Omental fat pad (tissue), 4 donors: ENCODE data around the gene IL17B. TPM values are rescaled to one million over a fixed set of nuclear protein-coding genes. Genes with fewer than 3 reads are reported as not detected.

Experiments
- ATAC-seq: fragments of 150-250 bp; one replicate; pipeline ENCODE4 v1.9.1; 2016; ENCODE audit warnings: mild to moderate bottlenecking, moderate library complexity; ENCODE audit not compliant: low FRiP score
- DNase-seq: peaks from one replicate; pipeline ENCODE4 v3.0.0-alpha.2; 2019; ENCODE audit warnings: low spot score
- total RNA-seq, 4 donors: library from RNA; depleted of rRNA; stranded (reverse); fragments of >200 nt; gene quantifications; one replicate each; pipeline ENCODE4 v1.1.0, GENCODE V29; 2016
- TF ChIP-seq, protein P1 (sequence below), 3 donors: fragments of 450-650 bp; IDR thresholded peaks; one replicate each; pipeline ENCODE4 v1.5.1; 2016 to 2017; ENCODE audit warnings: antibody characterized with exemption in 3 of 3, mild to moderate bottlenecking in 3 of 3, moderate library complexity in 2 of 3

Gene IL17B
- total RNA-seq, 4 donors from 2014 or later = 1.1 TPM; not detected in 3

DNA sequence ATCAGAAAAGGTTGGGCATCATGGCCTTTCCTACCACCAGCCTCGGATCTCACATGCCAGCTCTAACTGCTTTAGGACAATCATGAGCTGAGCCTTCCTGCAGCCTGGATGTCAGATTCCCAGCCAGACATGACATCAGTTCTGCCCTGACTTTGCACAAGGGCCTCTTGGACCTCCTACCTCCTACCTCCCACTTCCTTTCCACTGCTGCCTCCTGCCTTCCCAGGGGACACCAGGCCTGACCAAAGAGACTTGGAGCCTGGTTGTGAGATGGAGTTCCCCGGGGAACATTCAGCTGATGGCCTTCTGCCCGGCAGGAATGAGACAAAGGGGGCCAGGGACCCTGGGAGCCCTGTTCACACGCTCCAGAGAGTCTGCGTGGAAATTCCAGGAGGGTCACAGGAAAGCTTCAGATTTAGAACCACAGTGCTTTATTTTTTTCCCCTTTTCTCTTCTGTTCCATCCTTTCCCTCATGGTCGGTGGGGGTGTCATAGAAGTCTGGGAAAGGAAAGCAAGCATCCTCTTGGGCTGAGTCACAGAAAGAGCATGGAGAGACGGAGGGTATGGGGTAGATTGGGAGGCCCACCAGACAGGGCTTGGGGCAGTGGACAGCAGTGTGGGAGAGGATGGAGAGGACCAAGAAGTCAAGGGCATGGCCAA lies 35.4 kb upstream of the IL17B start:
- TF ChIP-seq, protein P1, sequence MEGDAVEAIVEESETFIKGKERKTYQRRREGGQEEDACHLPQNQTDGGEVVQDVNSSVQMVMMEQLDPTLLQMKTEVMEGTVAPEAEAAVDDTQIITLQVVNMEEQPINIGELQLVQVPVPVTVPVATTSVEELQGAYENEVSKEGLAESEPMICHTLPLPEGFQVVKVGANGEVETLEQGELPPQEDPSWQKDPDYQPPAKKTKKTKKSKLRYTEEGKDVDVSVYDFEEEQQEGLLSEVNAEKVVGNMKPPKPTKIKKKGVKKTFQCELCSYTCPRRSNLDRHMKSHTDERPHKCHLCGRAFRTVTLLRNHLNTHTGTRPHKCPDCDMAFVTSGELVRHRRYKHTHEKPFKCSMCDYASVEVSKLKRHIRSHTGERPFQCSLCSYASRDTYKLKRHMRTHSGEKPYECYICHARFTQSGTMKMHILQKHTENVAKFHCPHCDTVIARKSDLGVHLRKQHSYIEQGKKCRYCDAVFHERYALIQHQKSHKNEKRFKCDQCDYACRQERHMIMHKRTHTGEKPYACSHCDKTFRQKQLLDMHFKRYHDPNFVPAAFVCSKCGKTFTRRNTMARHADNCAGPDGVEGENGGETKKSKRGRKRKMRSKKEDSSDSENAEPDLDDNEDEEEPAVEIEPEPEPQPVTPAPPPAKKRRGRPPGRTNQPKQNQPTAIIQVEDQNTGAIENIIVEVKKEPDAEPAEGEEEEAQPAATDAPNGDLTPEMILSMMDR (IDR thresholded peaks at IDR 0.05) = no peak
- no peak for ATAC-seq

DNA sequence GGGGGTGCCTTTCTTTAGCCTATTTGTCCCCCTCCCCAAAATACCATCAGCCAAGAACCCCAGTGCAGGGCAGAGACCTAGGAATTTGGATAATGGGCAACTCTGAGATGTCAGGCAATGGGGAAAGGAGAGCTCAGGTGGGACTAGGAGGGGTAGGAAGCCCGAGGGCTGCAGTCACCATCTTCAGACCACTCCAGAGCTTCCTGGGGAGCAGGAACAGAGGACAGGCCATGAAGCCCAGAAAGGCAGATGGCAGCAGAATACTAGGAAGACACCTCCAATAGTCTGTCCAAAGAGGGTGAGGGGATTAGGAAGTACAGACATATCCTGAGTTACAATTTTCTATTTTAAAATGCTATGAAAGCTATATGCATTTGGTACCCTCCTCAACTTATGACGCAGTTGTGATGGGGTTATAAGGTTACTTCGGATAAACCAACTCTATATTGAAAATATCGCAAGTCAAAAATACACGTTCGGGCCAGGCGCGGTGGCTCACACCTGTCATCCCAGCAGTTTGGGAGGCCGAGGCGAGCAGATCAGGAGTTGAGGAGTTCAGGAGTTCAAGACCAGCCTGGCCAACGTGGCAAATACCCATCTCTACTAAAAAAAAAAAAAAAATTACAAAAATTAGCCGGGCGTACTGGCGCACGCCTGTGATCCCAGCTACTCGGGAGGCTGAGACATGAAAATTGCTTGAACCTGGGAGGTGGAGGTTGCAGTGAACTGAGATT lies 34.6 kb upstream of the IL17B start:
- TF ChIP-seq, protein P1 (IDR thresholded peaks at IDR 0.05) = no peak
- ATAC-seq (no peak), DNase-seq (no peak)

More for the DNA sequence above, 35.4 kb upstream of the IL17B start:
- DNase-seq = no peak

DNA sequence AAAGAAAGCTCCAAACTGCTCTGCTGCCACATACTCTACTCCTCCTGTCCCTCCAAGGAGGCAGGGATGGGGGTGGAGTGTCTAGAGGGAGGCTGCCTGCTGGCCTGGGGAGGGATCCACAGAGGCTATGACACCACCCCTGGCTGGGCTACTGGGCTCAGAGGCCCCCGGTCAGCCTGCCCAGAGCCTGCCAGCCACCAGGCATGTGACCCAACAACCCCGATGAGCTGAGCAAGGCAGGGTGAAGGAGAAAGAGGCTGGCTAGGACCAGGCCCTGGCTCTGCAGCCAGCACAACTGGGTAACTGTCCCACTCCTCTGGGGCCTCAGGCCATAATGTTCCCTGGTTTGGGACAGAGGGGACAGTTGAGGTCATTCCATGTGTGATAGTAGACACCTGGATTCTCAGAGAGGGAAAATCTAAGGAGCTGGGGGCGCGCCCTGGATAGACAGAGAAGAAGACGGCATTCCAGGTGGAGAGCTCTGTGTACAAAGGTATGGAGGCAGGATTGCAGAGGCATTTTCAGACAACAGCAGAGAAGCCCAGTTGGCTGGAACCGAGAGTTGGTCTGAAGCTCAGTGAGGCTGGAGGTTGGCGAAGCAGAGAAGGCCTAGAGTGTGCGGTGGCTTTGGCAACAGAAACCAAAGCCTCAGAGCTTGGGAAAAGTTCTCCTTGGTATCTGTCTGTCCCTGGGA lies 33.8 kb upstream of the IL17B start:
- DNase-seq (no peak), ATAC-seq (no peak)
- TF ChIP-seq, protein P1 (IDR thresholded peaks at IDR 0.05) = no peak

DNA sequence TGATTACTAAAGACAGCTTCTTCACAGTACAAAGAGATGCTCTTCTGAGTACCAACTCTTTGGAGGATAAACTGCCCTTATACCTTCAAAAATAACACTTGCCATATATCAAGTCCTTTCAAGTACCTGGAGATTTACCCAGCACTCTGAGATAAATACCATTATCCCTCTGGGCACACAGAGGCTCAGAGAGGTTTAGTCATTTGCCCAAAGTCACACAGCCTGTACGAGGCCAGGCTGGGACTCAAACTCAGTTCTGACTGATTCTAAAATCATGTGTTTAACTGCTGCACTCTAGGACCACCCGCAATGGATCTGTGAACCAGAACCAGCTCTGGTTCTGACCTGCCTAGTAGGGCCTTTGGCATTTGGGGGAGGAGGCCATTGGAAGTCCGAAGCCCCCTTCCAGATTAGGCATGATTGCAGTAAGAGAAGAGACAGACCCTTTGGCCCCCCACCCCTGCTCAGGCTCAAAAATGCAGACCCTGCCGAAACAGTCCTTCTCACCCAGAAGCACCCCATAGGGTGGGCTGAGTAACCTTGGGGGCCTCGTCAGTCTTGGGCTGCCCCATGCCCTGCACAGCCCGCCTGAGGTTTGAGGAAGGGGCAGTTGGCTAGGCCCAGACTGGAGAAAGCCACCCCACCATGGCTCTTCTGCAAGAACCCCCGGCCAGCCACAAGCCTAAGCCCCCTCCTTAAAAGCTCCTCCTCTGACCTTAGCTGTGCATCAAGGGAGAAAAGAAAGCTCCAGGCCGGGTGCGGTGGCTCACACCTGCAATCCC lies 32.8 kb upstream of the IL17B start:
- DNase-seq = no peak
- no peak for ATAC-seq
- TF ChIP-seq, protein P1 (IDR thresholded peaks at IDR 0.05) = no peak

DNA sequence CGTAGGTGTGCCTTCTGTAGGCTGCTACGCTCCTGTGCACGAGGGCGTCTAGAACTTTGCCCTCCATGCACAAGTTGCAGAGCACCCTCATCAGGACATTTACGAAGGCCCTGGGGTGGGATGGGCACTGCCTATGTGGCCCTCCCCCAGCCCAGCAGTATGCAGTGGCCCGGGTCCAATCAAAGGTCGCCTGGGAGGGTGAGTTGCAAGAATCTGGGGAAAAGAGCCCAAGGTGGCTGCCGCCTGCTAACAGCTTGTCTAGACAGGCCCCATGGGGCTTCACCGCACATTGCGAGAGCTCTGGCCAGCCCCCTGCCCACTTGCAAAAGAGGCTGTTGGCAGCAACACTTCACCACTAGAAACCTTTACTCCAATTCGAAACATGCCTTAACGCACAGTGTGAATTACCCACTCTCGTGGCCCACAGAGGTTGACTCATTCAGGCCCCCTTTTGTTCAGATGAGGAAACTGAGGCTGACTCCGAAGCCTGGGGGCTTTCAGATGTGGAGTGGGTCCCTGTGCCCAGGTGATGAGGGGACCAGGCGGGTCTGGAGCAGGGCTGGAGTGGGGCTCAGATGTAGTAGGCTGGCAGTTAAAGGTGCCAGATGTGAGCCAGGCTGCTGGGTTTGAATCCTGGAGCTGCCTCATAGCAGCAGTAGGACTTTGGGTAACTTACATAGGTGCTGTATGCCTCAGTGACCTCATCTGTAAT lies 31.8 kb upstream of the IL17B start:
- ATAC-seq (no peak), DNase-seq (no peak)
- TF ChIP-seq, protein P1 (IDR thresholded peaks at IDR 0.05) = no peak

DNA sequence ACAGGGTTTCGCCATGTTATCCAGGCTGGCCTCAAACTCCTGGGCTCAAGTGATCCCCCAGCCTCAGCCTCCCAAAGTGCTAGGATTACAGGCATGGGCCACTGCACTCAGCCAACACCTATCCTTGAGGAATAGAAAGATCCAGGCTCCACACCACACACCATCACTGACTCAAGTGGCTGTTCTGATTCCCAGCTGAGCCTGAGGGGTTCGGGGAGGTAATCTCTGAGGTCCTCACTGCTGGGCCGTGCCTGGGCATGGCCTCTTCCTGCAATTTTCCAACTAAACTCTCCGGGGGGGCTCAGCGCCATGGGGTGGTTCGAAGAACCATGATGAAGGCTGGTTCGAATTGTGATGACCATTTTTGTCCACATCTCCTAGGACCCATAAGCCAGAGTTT lies 31.0 kb upstream of the IL17B start:
- no peak for DNase-seq
- no peak for ATAC-seq
- TF ChIP-seq, protein P1 (IDR thresholded peaks at IDR 0.05) = no peak
